Measurements from ENCODE around the gene USP36. TPM values are rescaled to one million over a fixed set of nuclear protein-coding genes. Genes with fewer than 3 reads are reported as not detected.

USP36 gene
- total RNA-seq, 1 donor from 2014 or later = 58.6 TPM

- Histone ChIP-seq H3K27ac (no peak overlapping the region), H3K9me3 (no peaks in the 10 kb centered on the region), H3K27me3 (ENCODE audit: low read depth) (no peaks in the 10 kb centered on the region), H3K36me3 (peaks cover 7% of the 10 kb centered on the region), H3K4me1 (no peaks in the 10 kb centered on the region), H3K4me3 (no peak overlapping the region)
- DNase-seq (no peak), ATAC-seq (no peak)
- intact Hi-C loops (cut with DNase I) = no loop called here
- TF ChIP-seq, protein P1, sequence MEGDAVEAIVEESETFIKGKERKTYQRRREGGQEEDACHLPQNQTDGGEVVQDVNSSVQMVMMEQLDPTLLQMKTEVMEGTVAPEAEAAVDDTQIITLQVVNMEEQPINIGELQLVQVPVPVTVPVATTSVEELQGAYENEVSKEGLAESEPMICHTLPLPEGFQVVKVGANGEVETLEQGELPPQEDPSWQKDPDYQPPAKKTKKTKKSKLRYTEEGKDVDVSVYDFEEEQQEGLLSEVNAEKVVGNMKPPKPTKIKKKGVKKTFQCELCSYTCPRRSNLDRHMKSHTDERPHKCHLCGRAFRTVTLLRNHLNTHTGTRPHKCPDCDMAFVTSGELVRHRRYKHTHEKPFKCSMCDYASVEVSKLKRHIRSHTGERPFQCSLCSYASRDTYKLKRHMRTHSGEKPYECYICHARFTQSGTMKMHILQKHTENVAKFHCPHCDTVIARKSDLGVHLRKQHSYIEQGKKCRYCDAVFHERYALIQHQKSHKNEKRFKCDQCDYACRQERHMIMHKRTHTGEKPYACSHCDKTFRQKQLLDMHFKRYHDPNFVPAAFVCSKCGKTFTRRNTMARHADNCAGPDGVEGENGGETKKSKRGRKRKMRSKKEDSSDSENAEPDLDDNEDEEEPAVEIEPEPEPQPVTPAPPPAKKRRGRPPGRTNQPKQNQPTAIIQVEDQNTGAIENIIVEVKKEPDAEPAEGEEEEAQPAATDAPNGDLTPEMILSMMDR (IDR thresholded peaks at IDR 0.05) = no peak
Observed at GRCh38 chr17:78849026-78849425, 8.4 kb upstream of the USP36 start.

GRCh38 chr17:78847052-78847451 is 6.4 kb upstream of the USP36 start:
- no peaks in the 10 kb centered on the region for H3K36me3 ChIP-seq
- H3K4me1 ChIP-seq = no peaks in the 10 kb centered on the region
- no peaks in the 10 kb centered on the region for H3K27me3 ChIP-seq (ENCODE audit: low read depth)
- no peak for ATAC-seq
- TF ChIP-seq, protein P1 (IDR thresholded peaks at IDR 0.05) = no peak
- no peak for DNase-seq
- intact Hi-C loops (cut with DNase I) = no loop called here
- no peak overlapping the region for H3K4me3 ChIP-seq
- no peak overlapping the region for H3K27ac ChIP-seq
- H3K9me3 ChIP-seq = no peaks in the 10 kb centered on the region

DNA sequence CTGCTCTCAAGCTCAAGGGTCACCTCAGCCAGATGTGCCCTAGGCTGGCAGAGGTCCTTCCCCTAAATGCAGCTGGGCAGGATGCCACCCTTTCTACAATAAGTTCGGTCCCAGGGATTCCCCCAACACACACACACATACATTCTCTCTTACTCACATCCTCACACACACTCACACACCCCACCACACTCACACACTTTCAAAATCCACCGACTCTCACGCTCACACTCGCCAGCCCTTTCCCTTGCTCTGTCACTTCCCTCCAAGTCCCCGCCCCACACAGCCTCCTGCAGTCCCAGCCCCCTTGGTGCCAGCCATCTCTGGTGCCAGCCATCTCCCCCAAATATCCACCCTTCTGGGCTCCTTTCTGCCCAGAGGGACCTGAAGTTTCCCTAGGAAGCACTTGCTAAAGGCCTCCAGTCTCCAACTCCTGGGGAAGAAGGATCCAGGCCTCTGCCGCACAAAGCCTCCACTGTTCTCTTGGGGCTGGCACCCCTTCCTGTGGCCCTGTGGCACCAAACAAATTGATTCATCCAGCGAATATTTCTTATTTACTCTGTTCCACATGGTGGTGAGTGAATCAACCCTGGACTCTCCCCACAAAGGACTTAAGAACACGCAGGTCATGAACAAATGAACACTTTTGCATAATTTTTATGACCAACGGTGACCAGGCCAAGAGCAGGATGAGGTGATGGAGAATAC is 3.8 kb upstream of the USP36 start:
- no peak for ATAC-seq
- Histone ChIP-seq H3K27me3 (ENCODE audit: low read depth) (no peaks in the 10 kb centered on the region), H3K27ac (no peak overlapping the region), H3K4me1 (peaks cover 12% of the 10 kb centered on the region), H3K36me3 (no peaks in the 10 kb centered on the region), H3K9me3 (no peaks in the 10 kb centered on the region), H3K4me3 (no peak overlapping the region)
- intact Hi-C loops (cut with DNase I) = no loop called here
- no peak for DNase-seq
- TF ChIP-seq, protein P1 (IDR thresholded peaks at IDR 0.05) = no peak

- intact Hi-C loops (cut with DNase I) = no loop called here
- no peak for ATAC-seq
Observed at GRCh38 chr17:78842881-78843565, 2.4 kb upstream of the USP36 start.

DNA sequence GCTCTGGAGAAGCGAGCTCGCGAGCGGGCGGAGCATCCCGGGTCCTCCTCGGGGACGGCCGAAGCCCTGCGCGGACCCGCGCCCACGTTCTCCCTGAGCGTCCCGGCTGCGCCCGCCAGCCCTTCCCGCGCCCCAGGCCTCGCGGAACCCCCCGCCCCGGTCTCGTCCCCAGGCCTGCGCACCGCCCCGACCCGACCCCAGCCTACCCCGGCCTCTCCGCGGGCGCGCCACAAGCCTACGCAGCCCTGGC is 159 bp downstream of the USP36 start:
- DNase-seq (no peak), ATAC-seq (peak; percentile 48 to 58)
- Histone ChIP-seq H3K36me3 (peaks cover 31% of the 10 kb centered on the region), H3K27ac (peak overlapping the region; percentile 100), H3K4me3 (peak overlapping the region; percentile 92), H3K9me3 (no peaks in the 10 kb centered on the region), H3K27me3 (ENCODE audit: low read depth) (no peaks in the 10 kb centered on the region), H3K4me1 (peaks cover 25% of the 10 kb centered on the region)
- intact Hi-C loops (cut with DNase I) = no loop called here
- TF ChIP-seq, protein P1 (IDR thresholded peaks at IDR 0.05) = no peak

More at GRCh38 chr17:78842881-78843565, 2.4 kb upstream of the USP36 start:
- H3K4me1 ChIP-seq = peaks cover 25% of the 10 kb centered on the region
- TF ChIP-seq, protein P1 (IDR thresholded peaks at IDR 0.05) = peak; percentile 61
- H3K9me3 ChIP-seq = no peaks in the 10 kb centered on the region
- DNase-seq = peak; percentile 68
- no peak overlapping the region for H3K4me3 ChIP-seq
- no peak overlapping the region for H3K27ac ChIP-seq
- no peaks in the 10 kb centered on the region for H3K27me3 ChIP-seq (ENCODE audit: low read depth)
- H3K36me3 ChIP-seq = peaks cover 5% of the 10 kb centered on the region

Measured in lower lobe of right lung (tissue), 2 donors.